HT1080 (cell line): ENCODE results near the gene MED27. TPM values are rescaled to one million over a fixed set of nuclear protein-coding genes. Genes with fewer than 3 reads are reported as not detected.
A peak's percentile ranks its signal among the peaks of the same experiment; 100 is the strongest.

Experiments used
- DNase-seq: peaks from one replicate; pipeline ENCODE4 v3.0.0-alpha.2; 2015; ENCODE audit warnings: low read depth
- total RNA-seq: library from RNA; depleted of rRNA; stranded (reverse); fragments of >200 nt; shearing (Covaris generic); gene quantifications from 2 replicates; pipeline ENCODE4 v1.2.3, GENCODE V29; 2014

Gene MED27
- total RNA-seq, 1 experiment from 2014 or later = 63.5 TPM

DNA sequence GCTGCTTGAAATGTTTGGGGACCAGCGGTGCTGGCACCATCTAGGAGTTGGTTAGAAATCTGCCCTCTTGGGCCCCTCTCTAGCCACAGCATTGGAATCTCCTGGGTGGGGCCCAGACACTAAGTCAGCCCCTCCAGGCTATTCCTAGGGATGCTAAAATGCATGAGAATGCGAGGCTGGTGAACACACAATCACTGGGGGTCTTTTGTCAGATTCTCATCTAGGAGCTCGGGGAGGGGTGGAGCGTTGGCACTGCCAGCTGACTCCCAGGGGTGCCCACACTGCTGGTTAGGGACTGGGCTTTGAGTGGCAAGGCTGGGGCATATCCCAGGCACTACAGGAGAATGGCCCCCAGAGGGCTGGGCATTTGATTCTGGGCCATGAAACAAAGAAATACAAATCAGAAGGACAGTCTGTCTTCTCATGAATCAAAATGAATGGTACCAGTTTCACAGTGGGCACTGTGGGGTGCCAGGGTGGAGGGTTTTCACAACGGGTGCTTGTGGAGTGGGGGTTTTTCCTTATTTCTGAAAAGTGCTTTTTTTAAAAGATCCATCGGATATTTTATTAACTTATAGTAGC is 212.0 kb downstream of the MED27 start:
- no peak for DNase-seq

DNA sequence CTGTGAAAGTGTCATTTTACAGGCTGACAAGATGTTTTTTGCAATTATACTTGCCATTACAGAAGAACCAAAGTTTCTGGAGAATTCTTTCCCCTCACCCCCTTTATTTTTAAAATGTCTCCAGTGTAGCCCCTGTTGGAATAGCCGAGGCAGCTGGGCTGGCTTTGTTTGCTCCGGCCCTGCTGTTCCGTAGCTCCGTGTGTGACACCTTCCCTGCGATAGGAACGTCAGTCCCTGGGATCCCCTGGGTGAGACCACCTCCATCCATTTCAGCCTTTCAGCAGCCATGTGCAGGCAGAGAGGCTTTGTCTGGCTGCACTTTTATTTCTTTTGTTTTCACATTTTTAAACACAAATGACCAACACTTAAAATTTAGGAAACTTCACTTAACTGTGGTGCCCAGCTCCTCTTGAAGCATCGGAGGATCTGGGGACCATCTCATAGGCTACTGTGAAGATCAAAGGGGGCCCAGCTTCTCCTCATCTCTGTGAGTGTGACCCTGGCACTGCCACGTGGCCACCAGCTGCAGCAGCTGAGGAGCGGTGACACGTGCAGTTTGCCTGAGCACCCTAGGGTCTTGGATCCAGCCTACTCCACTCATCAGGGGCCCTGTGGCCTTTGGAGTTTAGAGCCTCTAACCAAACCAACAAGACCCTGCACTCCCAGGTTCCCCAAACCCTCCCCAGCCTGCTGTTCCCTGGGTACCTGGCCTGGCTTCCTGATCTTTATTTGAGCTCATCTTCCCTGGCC is 214.0 kb downstream of the MED27 start:
- no peak for DNase-seq

DNA sequence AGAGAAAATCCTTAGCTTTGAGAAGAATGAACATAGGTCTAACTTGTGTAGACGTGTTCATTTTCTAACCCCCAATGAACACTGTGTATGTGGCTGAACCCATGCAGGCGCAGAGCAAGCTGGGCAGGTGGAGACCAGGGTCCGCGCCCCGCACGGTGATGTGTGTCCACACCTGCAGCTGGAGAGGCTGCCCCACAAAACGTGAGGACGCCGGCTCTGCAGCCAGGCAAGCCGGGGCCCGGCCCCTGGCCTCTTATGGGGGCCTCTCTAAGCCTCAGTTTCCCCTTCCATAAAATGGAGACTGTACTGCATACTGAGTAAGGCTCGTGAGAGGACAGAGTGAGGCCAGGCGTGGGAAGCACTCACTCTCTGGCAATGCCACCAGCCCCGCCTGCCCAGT is 215.1 kb downstream of the MED27 start:
- DNase-seq = no peak

DNA sequence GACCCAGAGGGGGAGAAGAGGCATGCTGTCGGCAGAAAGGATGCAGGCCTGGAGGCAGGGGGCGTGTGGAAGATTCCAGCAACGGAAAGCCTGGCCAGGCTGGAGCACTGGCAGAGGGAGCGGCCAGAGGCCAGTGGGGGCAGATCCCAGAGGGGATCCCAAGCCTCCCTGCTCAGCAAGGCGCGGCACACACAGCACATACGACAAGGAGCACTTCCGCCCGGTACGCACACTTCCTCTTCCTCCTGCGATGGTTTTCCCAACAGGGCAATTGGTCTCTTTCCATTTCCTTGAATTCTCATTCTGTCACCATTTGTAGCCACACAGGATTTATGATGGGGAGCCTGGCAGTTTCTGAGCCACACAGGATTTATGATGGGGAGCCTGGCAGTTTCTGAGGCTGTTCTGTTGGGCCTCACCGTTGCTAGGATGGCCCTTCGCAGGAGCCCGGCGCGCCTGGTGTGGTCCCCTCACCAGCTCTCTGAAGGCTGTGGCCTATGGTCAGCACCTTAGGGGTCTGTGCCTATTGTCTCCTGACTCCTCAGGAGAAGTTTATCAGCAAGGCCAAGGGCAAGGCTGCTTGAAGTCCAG is 216.3 kb downstream of the MED27 start:
- no peak for DNase-seq

DNA sequence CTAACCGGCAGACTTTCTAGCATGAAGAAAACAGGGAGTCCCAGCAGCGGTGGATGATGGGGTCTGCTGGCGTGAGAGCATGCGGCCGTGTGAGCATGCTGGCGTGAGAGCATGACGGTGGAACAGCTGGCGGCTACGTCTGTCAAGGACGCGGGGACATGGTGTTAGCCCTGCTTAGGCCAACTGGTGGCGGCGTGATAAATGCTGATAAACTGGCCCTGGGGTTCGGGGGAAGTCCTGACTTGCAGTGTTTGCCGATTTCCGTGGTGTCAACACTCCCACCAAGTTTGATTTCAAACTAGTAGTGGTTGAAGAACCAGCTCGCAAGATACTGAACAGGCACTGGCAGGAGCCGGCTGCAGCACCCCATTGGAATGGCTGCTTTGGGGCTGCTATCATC is 217.4 kb downstream of the MED27 start:
- DNase-seq = no peak

DNA sequence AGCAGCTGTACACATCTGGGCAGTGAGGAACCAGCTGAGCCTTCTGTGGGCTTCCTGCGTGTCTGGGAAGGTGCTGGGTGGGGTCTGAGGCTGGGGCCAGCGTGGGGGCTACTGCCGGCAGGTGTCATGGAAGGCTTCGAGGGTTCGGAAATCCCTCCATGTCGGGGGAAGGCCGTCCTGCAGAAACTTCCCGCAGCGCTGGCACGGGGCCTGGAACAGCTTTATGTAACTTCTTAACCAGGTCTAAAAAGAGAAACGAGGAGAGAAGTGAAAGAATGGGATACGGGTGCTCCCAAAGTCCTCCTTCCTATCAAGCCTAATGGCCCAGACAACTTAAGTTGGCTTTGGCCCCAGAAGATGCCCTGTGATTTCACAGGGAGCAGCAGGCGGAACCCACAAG is 219.2 kb downstream of the MED27 start:
- DNase-seq = no peak

DNA sequence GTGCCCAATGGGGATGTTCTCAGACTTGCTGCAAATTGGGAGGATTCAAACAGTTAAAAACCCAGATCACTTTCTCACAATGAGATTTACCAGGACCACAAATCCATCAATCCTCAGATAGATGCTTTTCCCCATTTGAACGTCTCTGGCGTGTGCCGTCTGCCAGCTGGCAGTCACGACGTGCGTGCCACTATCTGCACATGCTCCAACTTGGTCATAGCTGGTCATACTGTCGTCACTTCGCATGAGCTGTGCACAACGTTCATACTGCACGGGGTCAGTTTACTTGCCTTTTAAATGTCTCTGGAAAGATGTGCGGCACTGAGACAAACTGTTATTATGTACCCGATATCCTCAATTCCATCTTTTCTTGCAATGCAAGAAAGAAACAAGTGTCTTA is 221.5 kb downstream of the MED27 start:
- no peak for DNase-seq

DNA sequence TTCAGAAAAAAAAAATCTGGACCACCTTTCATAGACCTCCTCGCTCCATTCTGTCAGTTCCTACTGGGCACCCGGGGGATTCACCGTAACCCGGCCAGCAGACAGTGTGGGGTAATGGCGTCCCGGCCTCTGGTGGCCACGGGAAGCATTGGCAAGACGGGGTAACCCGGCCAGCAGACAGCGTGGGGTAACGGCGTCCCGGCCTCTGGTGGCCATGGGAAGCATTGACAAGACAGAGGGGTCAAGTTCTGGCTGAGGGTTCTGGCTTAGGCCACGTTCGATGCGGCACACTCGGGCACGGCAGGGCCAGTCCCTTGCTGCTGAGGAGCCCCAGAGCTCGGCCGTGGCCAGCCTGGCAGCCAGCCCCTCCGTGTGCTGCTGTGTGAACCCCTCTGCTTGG is 223.6 kb downstream of the MED27 start:
- no peak for DNase-seq

DNA sequence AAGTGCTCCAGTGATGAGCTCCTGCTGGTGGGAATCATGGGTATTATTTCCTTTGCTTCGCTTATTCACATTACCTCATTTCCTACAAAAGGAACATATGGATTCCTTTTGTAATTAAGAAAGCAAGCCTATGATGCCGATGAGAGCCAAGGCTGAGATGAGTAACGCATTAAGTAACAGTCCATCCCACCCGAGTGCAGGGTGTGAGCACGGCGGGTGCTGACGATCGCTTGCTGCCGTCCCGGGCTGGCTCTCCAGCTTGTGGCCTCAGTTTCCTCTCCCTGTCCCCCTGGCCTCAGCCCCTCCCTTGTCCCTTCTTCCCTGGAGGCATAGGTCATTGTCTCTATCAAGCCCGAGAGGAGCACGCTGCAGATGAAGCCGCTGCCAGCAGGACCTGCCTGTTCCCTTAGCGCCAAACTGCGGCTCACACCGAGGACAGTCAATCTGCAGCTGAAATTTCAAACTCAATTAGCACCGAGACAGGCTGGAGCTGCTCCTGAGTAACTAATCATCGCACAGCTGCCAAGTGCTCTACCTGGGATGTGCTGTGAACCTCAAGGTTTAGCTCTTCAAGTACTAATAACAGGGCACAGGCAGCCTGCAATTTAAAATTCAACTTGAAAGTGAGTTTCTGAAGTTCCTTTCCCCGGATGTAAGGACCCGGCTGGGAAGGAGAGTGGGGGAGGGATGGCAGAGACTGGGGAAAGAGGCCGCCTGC is 224.6 kb downstream of the MED27 start:
- no peak for DNase-seq

DNA sequence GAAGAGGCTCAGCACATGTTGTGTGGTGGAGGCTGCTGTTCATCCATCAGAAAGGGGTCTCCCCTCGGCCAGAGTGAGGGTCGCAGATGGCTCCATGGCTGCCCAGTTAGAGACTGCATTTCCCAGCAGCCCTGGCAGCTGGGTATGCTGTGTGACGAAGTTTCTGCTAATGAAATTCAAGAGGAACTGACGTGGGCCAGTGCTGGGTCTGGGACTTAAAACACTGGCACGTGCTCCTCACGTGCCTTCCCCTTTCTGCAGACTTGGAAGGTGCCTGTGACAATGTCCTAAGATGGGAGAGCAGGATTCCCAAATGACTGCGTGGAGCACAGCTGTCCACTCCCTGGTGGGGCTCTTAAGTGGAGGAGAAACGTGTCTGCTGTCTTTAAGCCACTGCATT is 225.3 kb downstream of the MED27 start:
- DNase-seq = no peak

DNA sequence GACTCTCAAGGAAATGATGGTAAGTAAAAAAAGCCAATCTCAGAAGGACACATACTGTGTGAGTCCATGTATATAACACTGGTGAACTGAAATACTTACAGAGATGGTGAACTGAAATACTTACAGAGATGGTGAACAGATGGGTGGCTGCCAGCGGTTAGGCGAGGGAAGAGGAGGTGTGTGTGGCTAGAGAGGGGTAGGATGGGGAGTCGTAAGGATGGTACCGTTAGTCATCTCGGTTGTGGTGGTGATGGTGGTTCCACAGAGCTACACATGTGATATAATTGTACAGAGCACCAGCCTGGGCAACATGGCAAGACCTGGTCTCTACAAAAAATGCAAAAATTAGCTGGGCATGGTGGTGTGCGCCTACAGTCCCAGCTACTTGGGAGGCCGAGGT is 226.2 kb downstream of the MED27 start:
- DNase-seq = peak; percentile 49

DNA sequence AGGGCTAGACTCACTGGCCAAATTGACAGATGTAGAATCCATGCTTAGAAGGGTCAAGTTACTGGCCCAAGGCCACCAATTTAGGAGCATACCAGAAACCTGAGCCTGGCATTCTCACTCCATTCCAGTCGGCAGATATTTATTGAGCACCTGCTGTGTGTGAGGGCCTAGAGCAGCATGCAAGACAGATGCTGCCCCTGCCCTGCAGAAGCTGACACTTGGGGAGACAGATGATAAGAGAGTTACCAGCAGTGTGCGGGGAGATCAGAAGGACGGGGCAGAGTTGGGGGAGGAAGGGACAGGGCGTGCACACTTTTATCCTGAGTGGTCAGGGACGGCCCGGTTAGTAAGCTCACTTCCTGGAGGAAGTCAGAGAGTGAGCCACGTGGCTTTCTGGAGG is 228.3 kb downstream of the MED27 start:
- DNase-seq = no peak

DNA sequence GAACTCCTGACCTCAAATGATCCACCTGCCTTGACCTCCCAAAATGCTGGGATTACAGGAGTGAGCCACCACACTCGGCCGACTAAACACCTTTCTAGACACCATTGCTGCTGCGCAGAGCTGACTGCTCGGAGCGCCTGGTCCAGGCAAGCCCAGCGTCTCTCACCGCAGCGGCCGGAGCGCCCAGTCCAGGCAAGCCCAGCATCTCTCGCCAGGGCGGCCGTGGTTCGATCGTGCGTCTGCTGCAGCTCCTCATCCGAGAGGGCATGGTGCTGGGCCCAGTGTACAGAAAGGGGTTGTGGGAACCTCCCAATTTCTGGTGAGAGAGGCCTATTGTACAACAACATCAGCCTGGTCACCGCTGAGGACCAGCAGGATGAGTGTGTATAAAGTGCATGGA is 230.3 kb downstream of the MED27 start:
- DNase-seq = no peak

DNA sequence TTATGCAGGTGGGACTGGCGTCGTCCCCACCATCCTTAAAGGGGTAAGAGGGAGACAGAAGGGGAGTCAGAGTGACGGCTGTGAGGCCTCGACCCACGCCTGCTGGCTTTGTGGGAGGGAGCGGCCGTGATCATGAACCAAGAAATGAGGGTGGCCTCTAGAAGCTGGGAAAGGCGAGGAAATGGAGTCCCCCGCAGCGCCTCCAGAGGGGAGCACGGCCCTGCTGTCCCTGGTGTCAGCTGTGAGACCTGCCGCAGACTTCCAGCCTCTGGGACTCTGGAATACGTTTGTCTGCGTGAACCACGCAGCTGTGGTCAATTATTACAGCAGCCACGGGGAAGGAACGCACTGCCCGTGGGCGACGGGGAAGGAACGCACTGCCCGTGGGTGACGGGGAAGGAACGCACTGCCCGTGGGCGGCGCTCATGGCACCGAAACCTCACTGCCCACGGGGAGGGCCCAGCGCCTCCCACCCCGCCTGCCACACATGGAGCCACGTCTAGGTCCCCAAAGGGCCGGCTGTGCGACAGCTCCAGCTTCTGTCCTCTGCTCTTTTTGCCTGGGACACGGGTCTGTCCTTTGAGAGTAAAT is 231.0 kb downstream of the MED27 start:
- no peak for DNase-seq

DNA sequence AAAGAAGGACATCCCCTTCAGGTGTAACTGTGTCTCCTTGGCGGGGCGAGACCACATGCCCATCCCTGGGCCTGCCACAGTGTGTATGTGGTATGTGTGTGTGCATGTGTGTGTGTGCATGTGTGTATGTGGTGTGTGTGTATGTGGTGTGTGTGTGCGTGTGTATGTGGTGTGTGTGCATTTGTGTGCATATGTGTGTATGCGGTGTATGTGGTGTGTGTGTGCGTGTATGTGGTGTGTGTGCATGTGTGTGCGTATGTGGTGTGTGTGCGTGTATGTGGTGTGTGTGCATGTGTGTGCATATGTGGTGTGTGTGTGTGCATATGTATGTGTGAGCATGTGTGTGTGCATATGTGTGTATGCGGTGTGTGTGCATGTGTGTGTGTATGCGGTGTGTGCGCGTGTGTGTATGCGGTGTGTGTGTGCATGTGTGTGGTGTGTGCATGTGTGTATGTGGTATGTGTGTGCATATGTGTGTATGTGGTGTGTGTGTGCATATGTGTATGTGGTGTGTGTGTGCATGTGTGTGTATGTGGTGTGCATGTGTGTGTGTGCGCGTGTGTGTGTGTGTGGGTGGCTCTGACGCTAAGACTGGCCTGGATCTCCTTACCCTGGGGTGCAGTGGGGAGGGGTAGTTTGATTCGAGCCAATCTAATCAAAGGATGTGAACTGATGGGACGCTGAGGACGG is 231.9 kb downstream of the MED27 start:
- DNase-seq = no peak

DNA sequence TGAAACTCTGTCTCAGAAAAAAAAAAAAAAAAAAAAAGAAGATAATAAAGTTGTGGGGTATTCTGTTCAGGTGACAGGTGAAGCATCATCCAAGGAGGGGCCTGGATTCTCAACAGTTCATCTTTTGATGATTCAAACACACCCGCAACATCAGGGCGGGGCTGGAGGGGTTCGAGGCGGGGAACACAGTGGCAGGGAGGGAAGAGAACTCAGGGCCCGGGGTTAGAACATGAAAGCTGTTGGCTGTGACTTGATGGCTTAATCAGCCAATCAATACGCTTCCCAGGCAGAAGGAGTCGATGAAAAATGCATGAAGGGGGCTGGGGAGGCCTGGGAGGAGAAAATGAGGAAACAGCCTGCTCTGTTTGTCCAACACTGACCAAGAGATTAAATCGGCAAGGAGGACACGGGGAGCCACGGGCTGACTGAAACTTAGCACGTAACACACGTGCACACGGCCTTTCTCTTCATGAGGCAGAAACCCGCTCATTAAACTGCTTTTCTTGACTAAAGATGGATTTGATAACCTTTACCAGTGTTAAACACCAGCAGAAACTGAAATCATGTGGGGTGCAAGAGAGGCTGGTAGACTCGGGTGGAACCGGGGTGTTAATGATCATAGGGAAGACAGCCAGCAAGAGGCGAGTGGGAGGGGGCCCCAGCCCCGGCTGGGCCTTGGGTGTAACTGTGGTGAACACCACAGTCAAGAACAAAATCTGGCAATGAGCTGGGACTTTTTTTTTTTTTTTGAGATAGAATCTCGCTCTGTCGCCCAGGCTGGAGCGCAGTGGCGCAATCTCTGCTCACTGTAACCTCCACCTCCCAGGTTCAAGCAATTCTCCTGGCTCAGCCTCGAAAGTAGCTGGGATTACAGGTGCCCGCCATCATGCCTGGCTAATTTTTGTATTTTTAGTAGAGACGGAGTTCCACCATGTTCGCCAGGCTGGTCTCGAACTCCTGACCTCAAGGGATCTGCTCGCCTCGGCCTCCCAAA is 234.1 kb downstream of the MED27 start:
- no peak for DNase-seq

DNA sequence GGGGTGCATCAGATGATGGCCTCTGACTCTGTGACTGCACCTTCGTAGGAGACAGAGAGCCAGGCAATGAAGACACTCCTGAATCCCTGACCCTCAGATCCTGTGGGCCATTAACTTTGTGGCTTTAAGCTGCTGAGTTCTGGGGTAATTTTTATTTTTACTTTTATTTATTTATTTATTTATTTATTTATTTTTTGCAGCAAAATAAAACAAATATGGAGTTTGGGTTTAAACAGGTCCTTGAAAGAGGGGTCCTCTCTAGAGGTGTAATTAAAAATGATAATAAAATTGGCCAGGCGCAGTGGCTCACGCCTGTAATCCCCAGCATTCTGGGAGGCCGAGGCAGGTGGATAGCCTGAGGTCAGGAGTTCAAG is 234.9 kb downstream of the MED27 start:
- no peak for DNase-seq

DNA sequence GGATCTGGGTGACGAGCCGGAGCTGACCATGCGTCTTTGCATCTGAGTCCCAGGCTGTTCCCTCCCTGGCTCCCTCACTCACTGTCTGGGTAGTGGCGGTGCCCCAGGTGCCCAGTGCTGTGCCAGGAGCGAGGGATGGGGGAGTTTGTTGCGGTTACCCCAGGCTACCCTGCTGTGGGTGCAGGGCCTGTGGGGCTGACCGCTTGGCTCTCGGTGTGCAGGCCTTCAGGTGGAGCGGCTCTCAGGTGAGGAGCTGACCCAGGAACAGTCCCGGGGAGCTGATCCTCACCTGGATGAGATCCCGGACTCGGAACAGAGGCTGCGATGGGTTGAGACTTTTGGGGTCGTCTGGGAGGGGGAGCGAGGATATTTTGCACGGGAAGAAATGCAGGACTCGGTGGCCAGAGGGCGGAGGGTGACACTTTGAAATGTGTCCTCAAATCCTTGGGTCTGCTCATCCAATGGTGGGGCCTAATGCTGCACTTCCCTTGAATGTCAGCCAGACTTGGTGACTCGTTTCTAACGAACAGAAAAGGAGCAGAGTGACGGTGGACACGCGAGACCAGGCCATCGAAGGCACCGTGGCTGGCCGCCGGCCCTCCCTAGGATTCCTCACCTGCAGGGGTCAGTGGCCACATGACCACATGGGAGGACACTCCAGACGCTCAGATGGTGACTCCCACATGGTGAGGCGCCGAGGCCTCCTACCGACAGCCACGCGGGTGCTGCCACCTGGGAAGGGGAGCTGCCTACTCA is 235.5 kb downstream of the MED27 start:
- DNase-seq = no peak

DNA sequence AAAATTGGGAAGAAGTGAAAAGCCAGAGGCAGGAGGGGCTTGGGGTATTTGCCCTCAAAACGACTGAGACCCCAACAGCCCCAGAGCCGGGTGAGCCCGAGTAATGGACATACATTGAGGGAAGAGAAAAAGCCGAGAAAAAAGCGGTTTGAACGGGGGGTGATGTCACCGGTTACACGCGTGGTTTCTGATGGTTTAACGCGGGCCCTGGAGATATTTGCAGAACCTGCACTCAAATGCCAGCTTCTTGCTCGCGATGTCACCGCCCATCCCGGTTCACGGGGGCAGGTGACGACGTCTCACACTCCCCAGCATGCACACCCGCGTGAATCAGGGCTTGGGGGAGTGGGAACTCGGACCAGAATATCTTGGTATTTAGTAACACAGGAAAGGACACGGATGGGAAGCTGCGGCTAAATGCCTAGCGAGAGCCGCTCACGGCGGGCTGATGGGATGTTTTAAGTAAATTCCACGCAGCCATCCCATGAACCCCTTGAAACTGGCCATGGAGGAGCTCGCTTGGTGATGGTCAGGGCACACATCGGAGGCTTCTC is 237.8 kb downstream of the MED27 start:
- DNase-seq = no peak
